ENCODE results near the gene GRIK1.

- TF ChIP-seq EZH2 (IDR thresholded peaks at IDR 0.05) (no peak), FOXP2 (optimal IDR thresholded peaks at IDR 0.05; ENCODE audit: control extremely low read depth, extremely low read length, insufficient read depth) (no peak)
Measured at GRCh38 chr21:29601047-29601446, 338.7 kb downstream of the GRIK1 start.

Measured in SK-N-MC (cell line).